GM21515 (cell line): Measurements from ENCODE around the gene DEDD2.
A peak's percentile ranks its signal among the peaks of the same experiment; 100 is the strongest.

Experiments used
- ATAC-seq: cut with Tn5 transposase; IDR thresholded peaks from one replicate; pipeline ENCODE4 v1.9.1; 2021; ENCODE audit not compliant: unreplicated experiment

Gene DEDD2

DNA sequence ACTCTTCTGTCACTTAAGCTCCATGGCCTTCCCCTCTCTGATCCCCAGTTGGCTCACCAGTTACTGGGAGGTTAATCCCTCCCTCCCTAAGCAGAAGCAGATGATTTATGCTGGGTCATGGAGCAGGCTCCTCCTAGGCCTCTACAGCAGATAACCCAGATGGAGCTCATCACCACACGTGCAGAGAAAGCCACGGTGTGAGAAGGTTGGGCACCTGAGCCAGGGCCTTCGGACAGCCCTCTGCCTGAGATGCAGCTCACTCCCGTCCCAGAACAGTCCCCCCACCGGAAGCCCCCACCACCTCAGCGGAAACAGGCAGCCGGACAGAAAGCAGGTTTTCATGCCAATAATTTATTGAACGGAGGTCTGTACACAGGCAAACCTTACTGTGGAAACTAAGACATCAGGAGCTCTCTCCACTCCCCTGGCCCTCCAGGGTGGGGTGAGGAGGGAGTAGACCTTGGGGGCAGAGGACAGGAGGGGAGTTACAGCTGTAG is 12.4 kb upstream of the DEDD2 start:
- no peak for ATAC-seq

DNA sequence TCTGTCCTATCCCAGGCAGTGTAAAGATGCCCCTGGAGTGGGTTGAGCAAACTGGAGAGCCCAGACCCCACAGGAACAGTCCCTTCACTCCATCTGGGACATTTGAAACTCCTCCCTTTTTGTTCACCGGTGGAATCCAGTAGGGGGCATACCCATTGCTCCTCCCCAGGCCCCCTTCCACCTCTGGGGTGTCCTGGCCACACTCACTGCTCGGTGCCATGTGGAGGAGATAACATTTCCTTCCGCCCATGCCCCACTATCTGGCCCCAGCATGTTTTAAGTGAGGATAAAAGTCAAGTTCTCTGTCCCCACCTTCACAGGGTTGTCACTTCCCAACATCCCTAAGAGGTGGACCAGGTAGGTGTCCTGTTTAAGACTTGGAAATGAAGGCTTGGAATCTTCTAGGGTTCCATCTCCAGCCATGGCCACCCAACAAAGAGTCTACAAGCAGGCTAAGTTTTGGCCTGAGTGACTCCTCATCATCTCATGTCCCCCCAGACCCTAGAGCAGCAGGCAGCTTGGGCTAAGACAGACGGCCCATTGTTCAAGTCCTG is 11.9 kb upstream of the DEDD2 start:
- no peak for ATAC-seq

DNA sequence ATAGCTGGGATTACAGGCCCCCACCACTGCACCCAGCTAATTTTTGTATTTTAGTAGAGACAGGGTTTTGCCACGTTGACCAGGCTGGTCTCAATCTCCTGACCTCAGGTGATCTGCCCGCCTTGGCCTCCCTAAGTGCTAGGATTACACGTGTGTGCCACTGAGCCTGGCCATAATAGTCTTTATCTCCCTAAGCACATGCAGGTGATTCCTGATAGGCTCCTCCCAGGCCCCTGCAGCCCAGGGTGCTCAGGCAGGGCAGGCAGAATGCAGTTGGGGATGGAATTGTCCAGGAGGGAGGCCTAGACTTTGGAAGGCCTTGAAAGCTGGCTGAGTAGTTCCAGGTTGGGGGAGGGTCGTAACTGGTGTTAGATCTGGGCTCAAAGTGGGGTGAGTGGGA is 11.2 kb upstream of the DEDD2 start:
- ATAC-seq: no peak

DNA sequence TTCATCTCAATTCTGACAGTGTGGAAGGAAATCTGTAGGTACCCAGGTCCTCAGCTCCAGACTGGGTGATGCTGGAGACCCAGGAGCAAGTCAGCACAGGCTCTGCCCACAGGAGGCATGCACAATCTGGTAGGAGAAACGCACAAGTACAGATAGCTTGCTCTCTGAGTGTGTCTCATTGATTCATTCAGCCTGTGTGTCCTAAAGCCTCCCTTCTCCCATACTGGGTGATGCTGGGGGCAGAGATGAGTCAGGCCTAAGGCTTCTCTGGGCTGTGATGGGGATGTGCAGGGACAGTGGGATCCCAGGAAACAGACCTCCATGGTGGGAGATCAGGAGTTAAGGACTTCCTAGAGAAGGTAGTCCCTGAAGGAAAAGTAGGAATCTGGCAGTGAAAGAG is 9.4 kb upstream of the DEDD2 start:
- no peak for ATAC-seq

DNA sequence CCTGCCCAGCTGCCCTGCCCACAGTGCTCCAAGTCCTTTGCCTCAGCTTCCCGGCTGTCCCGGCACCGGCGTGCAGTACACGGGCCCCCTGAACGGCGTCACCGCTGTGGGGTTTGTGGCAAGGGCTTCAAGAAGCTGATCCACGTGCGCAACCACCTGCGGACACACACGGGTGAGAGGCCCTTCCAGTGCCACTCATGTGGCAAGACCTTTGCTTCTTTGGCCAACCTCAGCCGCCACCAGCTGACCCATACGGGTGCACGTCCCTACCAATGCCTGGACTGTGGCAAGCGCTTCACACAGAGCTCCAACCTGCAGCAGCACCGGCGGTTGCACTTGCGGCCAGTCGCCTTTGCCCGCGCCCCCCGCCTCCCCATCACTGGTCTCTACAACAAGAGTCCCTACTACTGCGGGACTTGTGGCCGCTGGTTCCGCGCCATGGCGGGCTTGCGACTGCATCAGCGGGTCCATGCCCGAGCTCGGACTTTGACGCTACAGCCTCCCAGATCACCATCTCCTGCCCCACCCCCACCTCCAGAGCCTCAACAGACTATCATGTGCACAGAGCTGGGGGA is 8.3 kb upstream of the DEDD2 start:
- ATAC-seq: no peak

DNA sequence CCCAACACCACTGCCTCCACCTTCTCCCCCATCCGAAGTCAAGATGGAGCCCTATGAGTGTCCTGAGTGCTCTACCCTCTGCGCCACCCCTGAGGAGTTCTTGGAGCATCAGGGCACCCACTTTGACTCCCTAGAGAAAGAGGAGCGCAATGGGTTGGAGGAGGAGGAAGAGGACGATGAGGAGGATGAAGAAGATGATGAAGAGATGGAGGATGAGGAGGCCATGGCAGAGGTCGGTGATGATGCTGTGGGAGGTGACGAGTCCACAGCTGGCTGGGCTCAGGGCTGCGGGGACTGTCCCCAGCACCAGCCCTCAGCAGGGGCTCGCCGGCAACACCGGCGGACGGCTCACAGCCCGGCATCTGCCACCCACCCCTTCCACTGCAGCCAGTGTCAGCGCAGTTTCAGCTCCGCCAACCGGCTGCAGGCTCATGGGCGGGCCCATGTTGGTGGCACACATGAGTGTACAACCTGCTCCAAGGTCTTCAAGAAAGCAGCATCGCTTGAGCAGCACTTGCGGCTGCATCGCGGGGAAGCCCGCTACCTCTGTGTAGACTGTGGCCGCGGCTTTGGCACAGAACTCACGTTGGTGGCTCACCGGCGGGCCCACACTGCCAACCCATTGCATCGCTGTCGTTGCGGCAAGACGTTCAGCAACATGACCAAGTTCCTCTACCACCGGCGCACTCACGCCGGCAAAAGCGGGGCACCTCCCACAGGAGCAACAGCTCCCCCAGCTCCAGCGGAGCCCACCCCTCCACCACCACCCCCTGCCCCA is 7.7 kb upstream of the DEDD2 start:
- no peak for ATAC-seq

DNA sequence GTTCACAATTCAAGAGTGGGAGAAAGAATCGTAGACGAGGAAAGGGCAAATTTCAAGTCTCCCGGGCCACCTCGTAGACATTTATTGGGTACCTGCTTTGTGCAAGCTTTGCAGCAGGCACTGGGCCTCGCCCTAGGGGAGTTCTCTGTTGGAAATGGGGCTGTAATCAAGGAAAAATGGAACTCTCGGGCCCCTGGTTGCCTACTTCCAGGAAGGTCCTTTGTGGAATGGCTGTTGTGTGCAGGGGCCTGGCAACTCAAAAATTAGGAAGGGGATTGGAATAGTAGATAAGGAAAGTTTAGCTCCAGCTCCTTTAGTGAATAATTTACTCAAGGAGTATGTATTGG is 3.2 kb upstream of the DEDD2 start:
- ATAC-seq: no peak

DNA sequence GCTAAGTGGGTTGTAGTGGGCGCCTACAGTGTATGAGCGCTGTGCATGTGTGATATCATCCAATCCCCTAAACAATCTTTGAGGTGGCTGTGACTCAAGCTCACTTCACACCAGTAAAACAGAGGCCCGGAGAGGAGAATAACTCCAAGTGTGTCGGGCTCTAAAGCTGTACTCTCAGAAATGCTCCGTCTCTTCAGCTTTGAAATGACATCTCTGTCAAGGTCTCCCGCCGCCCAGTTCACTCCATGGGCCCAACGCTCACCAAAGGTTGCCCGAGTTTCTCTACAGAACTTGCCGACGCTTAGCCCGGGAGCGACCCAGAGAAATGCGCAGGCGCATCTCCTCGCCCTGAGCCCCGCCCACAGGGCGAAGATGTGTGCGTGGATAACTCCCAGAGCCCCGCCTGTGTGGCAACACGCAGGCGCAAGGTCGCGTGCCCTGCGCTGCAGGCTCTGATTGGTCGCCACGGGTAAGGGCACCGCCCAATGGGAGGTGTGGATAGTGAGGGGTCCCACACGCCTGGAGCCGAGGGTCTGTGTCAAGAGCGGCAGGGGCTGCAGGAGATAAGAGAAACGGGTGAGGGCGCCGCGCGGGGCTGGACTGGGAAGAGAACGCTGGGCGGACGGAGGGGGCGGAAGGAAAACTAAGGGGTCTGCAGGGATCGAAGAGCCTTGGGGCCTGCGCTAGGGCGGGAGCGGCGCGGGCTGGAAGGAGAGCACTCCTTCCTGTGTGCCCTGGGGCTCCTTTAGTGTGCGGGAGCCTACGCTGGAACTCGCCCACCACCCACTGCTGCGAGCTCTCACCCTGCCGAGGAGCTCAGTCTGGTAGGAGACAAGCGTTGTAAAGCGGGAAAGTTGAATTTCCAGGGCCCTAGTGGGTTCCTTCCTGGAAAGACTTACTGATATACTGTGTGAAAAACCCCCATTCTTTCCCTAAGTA is 2.6 kb upstream of the DEDD2 start, which contains the start of gene ZNF526:
Gene ZNF526 (plus strand): TSS at position 501 of the 939 bp plus-strand sequence. CDS start 4,092 bp downstream, outside the sequence.
- peak; percentile 69 for ATAC-seq

DNA sequence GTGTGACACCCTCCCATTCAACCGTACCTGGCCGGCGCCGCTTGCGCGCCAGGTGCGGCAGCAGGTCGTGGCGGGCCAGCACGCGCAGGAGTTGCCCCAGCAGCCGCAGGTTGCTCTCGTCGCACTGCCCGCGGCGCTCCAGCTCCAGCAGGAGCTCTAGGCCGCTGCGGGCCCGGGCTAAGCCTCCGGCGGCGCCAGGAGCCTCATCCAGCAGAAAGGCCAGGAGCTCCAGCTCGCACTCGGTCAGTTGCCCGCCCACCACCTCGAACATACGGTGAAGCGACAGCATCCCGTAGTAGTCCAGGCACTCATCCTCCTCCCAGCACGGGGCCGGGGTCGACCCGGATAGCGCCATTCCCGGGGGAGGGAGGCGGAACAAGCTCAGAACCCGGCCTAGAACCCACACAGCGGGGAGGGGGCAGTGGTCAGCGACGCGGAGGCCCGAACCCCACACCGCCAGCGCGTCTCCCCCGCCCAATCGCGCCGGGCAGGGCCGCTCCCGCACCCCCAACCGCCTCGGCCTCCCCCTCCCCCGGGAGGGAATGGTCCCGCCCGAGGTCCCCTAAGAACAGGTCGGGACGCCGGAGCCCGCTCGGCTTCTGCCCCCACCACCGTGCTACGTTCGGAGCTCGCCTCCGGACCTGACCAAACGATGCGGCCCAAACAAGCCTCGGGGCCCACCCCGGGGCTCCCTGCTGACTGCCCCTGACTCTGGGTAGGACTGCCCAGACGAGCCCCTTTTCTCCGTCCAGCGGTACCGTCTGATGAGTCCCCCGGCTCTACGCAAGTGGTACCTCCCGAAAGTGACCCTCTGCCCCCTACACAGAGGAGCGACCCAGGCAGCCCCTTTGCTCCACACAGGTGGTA is 591 bp downstream of the DEDD2 start:
- no peak for ATAC-seq

DNA sequence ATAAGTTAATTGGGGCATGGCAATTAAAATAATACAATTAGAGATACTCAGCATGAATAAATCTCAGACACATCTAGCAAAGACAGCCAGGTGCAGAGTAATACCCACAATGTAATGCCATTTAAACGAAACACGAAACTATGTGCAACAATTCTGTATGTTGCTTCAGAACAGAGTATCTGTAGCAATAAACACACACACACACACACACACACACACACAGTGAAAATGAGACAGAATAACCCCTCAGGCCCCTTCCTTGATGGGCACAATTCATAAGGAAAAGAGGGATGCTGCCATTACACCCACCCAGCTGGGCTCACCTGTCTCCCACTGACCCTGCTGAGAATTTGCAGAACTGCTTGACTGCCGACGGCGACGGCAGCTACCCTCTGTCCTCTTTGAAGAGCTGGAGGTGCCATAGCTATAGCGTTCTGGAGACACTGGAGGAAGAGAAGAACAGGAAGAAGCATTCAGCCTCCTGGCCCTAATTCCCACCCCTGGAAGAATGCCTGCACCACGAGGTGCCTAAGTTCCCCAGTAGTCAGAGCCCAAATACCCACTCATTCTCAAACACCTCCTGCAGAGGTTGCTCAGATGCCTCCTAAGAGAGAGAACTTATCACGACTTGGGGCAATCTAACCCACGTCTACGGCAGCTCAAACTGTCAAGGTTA is 2.5 kb downstream of the DEDD2 start:
- ATAC-seq: no peak

DNA sequence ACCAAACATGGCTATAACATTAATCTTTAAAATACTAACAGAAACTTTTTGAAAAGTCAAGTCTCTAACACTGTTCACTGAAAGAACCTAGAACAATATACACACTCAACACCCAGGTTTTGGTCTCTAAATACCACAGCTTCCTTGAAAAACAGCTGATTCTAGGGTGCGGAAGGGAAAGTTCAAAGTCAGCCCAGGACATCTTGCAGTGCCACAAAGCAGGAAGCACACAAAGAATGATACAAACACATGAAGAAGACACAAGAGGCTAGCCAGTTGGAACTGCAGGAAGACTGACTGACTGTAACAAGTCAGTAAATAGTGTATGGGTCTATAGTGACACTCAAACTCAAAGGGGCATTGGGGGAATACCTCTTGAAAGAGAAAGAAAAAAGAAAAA is 4.6 kb downstream of the DEDD2 start:
- ATAC-seq: no peak

DNA sequence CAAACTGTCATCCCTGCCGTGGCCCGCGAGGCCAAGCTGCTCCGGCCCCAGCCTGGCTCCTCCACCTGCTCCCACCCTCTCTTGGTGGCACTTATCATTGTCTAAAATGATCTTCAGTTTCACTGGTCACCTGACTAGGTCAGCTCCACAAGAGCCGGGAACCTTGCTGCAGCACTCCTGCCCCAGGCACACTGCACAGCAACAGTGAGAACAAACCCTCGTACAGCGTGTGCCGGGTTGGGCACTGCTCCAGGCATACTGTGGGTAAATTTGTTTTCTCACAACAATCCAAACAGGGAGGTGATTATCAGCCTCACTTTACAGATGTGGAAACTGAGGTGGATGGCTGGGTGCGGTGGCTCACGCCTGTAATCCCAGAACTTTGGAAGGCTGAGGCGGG is 8.9 kb downstream of the DEDD2 start:
- no peak for ATAC-seq

DNA sequence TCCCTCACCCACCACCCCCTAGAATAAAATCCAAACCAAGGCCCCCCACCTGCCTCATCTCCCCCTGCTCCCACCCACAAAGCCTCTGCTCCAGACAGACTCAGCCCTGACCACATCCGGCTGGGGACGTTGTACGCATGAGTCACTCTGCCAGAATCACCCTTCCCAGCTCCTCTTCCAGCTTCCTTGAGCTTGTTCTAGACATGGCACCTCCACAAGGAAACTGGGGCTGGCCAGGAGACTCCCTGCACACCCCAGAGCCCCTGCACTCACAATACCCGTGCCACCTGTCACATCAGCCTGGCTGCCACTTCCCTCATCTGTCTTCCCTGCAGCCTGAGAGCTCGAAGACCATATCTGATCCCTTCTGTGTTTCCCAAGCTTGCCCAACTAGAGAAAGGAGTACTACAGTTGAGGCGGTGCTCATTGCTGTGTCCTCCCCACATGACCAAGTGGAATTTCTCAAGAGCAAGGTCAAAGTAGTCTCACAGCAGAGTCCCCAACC is 9.7 kb downstream of the DEDD2 start:
- no peak for ATAC-seq

DNA sequence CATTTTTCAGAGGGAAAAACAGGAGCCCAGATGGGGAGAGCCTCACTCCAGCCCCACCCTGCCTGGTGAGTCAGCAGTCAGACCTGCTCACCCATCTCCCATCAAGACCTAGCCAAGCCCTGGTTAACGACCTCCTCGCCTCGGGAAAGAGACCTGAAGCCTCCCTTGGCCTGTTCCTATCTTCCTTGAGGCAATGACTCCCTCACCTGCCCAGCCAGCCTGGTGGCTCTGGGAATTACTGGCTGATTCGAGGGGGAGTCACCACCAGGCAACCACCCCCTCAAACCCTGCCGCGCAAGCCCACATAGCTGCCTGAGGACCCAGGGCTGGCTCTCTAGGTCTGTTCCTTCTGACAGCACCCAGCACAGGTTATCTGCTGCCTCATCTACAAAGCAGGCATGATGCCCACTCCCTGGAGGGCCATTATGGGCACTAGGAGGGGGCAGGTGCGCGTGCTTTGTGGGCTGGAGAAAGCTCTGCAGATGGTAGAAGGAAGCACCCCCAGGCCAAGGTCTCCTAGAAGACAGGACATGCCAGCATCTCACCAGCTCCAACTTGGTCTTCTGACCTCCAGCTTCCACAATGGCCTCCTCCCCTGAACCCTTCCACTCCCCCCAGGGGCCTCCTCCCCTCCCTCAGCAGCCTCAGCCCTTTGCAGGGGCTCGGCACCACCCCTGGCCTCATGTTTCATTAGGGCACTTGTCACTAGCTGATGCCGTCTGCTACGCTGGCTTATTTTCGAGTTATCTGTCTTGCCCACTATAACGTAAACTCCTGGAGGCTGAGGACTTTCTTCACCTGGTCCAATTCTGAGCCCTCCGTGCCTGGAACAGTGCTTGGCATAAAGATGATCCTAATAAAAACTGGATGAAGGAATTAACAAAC is 10.4 kb downstream of the DEDD2 start:
- no peak for ATAC-seq

DNA sequence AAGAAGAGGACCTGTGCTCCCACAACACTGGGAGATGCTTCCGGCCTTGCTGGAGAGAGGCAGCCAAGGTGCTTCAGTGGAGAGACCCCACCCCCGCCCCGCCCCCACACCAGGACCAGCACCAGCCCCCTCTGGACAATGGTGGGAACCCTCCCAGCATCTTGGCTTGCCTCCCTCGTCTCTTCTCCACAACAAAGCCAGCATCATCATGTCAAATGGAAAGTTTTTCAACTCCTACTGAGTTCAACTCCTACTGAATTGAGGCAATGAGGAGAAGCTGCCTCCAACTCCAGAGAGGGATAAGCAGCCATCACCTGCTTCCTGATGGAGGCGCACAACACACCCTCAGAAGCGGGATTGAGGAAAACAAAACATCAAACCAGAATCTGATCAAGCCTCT is 12.8 kb downstream of the DEDD2 start:
- ATAC-seq: no peak

DNA sequence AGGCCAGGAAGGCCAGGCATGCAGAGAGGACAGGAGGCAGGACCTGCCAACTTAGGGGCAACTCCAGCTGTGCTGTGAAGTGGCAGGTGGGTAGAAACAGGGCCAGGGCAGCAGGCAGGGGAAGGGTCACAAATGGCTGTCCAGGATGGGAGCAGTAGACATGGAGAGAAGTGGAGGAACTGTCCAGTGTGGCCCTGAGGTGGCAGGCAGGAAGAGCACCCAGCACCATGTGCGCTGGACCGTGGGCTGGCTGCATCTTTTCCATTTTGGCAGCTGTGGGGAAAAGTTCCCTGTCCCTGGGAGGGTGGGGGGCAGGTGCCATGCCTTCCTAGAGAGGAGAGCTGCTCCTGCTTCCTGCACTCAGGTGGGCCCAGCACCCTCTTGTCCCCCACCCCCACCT is 13.8 kb downstream of the DEDD2 start:
- no peak for ATAC-seq

DNA sequence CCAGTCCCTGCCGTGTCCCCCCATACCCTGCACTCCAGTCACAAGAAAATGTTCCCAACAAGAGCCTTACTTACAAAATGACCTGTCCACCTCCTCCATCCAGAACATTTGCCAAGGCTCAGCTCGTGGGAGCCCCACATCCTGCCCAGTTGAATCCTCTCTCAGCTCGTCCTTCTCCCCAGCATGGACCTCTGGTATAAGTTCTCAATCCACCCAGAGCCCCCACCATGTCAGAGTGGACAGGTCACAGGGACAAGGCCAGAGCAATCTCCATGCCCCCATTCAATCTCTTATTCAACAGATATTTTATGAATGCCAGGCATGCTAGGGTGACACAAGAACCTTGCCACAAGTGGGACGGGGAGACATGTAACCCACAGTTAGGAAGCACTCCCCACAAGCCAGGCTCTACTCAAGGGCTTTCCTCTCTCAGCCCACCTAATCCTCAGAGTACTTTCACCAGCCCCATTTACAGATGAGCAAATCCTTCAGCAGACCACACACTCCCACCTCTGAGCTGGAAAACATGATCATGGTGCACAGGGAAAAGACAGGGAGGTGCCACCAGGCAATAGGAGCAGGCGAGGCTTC is 15.1 kb downstream of the DEDD2 start:
- no peak for ATAC-seq
